BE2C (cell line): ENCODE results near the gene LRRN4.

Experiments used
- DNase-seq: peaks from one replicate; pipeline ENCODE4 v3.0.0-alpha.2; 2020
- H3K27me3 ChIP-seq: fragments of 250-450 bp; sonication (Bioruptor Pico); 2 replicates; pipeline ENCODE4 v1.5.1; 2020; ENCODE audit warnings: mild to moderate bottlenecking
- H3K36me3 ChIP-seq: fragments of 250-450 bp; sonication (Bioruptor Pico); 2 replicates; pipeline ENCODE4 v1.5.1; 2020; ENCODE audit warnings: mild to moderate bottlenecking
- H3K4me1 ChIP-seq: fragments of 250-450 bp; sonication (Bioruptor Pico); 2 replicates; pipeline ENCODE4 v1.5.1; 2020
- H3K4me3 ChIP-seq: 2 replicates; pipeline ENCODE4 v1.5.1; 2011; ENCODE audit warnings: low read depth, low read length
- H3K9me3 ChIP-seq: fragments of 250-450 bp; sonication (Bioruptor Pico); 2 replicates; pipeline ENCODE4 v1.5.1; 2020
- TF ChIP-seq, protein P1 (sequence below): IDR thresholded peaks from 2 replicates; pipeline ENCODE4 v1.5.1; 2012; ENCODE audit warnings: mild to moderate bottlenecking, low read depth, low read length

The LRRN4 gene

DNA sequence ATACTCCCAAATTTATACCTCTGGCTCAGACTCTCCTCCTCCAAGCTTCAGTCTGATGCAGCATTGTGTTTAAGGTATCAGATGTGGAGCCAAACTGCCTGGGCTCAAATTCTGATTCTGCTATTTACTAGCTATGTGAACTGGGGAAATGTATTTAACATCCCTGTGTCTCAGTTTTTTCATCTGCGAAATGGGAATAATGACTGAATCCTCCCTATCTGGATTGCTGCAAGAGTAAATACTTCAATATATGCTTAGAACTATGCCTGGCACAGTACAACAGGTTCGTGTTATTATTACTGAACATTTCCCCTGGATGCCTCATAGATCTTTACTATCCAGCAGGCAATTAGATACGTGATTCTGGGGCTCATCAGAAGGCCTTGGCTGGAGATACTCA is 5.5 kb downstream of the LRRN4 start:
- Histone ChIP-seq H3K9me3 (no peaks in the 10 kb centered on the region), H3K27me3 (peaks cover 35% of the 10 kb centered on the region), H3K4me1 (no peaks in the 10 kb centered on the region), H3K4me3 (no peak overlapping the region), H3K36me3 (no peaks in the 10 kb centered on the region)
- TF ChIP-seq, protein P1, sequence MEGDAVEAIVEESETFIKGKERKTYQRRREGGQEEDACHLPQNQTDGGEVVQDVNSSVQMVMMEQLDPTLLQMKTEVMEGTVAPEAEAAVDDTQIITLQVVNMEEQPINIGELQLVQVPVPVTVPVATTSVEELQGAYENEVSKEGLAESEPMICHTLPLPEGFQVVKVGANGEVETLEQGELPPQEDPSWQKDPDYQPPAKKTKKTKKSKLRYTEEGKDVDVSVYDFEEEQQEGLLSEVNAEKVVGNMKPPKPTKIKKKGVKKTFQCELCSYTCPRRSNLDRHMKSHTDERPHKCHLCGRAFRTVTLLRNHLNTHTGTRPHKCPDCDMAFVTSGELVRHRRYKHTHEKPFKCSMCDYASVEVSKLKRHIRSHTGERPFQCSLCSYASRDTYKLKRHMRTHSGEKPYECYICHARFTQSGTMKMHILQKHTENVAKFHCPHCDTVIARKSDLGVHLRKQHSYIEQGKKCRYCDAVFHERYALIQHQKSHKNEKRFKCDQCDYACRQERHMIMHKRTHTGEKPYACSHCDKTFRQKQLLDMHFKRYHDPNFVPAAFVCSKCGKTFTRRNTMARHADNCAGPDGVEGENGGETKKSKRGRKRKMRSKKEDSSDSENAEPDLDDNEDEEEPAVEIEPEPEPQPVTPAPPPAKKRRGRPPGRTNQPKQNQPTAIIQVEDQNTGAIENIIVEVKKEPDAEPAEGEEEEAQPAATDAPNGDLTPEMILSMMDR = no peak
- no peak for DNase-seq

DNA sequence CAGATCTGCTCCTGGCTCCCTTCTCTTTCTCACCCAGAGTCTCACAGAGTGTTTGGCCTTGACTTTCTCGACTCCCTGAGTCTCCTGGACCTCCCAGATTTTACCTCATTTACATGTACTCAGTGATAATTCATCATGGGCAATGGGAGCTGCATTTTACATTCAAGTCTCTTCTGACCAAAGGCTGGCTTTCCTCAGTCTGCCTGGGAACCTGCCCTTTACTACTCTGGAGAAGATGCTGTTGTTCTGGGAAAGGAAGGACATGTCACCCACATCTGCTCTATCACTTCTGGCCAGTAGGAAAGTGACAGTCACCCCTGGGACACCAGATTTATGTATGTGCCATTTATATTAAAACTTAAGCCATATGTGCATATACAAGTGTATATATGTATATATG is 7.4 kb downstream of the LRRN4 start:
- Histone ChIP-seq H3K9me3 (no peaks in the 10 kb centered on the region), H3K4me1 (no peaks in the 10 kb centered on the region), H3K4me3 (no peak overlapping the region), H3K27me3 (peaks cover 16% of the 10 kb centered on the region), H3K36me3 (peaks cover under 1% of the 10 kb centered on the region; the same call in 1 of the 2 replicates)
- no peak for DNase-seq
- TF ChIP-seq, protein P1 = no peak

DNA sequence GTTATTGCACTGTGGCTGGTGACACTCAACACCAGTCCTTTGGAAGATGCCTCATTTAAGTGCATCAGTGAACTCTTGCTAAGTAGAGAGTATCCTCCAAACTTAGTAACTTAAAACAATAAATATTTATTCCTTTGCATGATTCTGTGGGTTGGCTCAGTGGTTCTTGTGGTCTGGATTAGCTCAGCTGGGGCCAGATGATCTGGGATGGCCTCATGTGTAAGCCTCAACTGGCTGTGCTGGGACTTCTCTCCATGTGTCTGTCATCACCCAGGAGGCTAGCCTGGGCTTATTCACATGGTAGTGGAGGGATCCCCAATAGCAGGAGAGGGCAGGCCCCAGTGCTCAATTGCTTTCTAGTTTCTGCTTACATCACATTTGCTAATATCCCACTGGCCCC is 8.3 kb downstream of the LRRN4 start:
- Histone ChIP-seq H3K9me3 (no peaks in the 10 kb centered on the region), H3K27me3 (peaks cover 7% of the 10 kb centered on the region), H3K4me1 (no peaks in the 10 kb centered on the region), H3K36me3 (peaks cover 9% of the 10 kb centered on the region), H3K4me3 (no peak overlapping the region)
- TF ChIP-seq, protein P1 = no peak
- no peak for DNase-seq

DNA sequence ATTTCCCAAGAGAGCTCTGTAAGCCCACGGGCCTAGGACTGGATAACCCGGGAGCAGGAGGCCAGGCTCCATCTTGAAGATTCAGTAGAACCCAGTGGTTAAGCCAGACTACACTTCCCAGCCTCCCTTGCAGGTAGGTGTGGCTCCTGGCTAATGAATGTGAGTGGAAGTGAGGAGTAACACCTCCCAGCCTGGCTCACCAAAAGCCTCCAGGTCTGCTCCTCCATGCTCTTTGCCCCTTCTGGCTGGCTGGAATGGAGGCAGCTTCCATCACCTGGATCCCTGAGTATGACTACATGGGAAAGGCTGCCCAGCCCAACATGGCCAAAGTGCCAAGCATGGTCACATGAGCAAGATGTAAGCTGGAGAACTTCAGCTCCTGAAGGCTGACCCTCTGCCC is 9.7 kb downstream of the LRRN4 start:
- TF ChIP-seq, protein P1 = no peak
- H3K27me3 ChIP-seq = no peaks in the 10 kb centered on the region
- H3K9me3 ChIP-seq = no peaks in the 10 kb centered on the region
- H3K36me3 ChIP-seq = peaks cover 11% of the 10 kb centered on the region
- no peak for DNase-seq
- H3K4me1 ChIP-seq = no peaks in the 10 kb centered on the region
- H3K4me3 ChIP-seq = no peak overlapping the region

- H3K27me3 ChIP-seq = no peaks in the 10 kb centered on the region
- H3K4me1 ChIP-seq = no peaks in the 10 kb centered on the region
- DNase-seq = no peak
- TF ChIP-seq, protein P1 = no peak
- H3K36me3 ChIP-seq = peaks cover 23% of the 10 kb centered on the region
- no peaks in the 10 kb centered on the region for H3K9me3 ChIP-seq
- no peak overlapping the region for H3K4me3 ChIP-seq
These were observed 12.0 kb downstream of the LRRN4 start for GRCh38 chr20:6041808-6042265.

DNA sequence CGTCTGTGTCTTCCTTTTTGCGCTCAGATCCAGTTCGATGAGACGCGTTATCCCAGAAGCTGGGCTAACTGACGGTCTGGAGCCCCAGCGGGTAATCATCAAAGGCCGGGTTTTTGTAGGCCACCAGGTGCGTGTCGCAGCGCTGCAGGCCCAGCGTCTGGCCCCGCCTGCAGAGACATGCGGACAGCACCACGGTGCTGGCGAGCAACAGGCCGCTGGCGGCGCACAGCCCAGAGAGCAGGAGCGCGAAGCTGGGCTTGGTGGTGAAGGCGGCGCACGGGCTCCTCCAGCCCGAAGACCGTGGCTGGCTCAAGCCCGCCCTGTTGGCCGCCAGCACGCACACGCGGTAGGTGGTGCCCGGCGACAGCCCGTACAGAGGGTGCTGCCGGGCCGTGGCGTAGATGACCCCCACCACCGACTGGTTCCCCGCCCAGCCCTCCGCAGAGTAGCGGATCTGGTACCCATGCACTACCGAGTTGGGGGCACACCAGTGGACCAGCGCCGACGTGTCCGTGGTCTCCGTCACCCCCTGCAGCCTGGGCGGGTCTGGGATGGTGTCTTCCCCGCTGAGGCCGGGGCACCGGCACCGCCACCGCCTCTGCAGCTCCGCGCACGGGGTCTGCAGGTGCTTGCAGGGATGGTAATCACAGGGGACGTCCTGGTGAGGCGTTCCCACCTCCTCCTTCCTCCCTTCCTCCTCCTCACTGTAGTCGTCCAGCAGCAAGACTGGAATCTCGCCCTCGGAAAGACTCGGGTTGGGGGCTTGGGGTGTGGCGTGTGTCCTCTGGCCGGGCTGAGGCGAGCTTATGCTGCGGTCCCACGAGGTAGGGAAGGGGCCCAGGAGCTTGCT is 12.7 kb downstream of the LRRN4 start:
- DNase-seq = no peak
- no peaks in the 10 kb centered on the region for H3K9me3 ChIP-seq
- peaks cover 30% of the 10 kb centered on the region for H3K36me3 ChIP-seq
- H3K27me3 ChIP-seq = no peaks in the 10 kb centered on the region
- no peaks in the 10 kb centered on the region for H3K4me1 ChIP-seq
- no peak overlapping the region for H3K4me3 ChIP-seq
- TF ChIP-seq, protein P1 = no peak
